HG03159 (cell line): ENCODE results near the gene MICAL3.

Experiments used
- ATAC-seq: cut with Tn5 transposase; IDR thresholded peaks from one replicate; pipeline ENCODE4 v1.9.1; 2021; ENCODE audit warnings: mild to moderate bottlenecking, moderate library complexity; ENCODE audit not compliant: unreplicated experiment

The MICAL3 gene

GRCh38 chr22:17825876-17826550, 198.3 kb downstream of the MICAL3 start:
- no peak for ATAC-seq

GRCh38 chr22:17824457-17824856, 199.9 kb downstream of the MICAL3 start:
- no peak for ATAC-seq

GRCh38 chr22:17823964-17824363, 200.4 kb downstream of the MICAL3 start:
- no peak for ATAC-seq

- no peak for ATAC-seq
Observed at GRCh38 chr22:17823226-17823625, 201.1 kb downstream of the MICAL3 start.

GRCh38 chr22:17822087-17822486, 202.3 kb downstream of the MICAL3 start:
- no peak for ATAC-seq

- ATAC-seq = no peak
Observed at GRCh38 chr22:17820879-17821439, 203.4 kb downstream of the MICAL3 start.

GRCh38 chr22:17818649-17819048, 205.7 kb downstream of the MICAL3 start:
- no peak for ATAC-seq

- ATAC-seq = no peak
Observed at GRCh38 chr22:17818180-17818579, 206.2 kb downstream of the MICAL3 start.

GRCh38 chr22:17817511-17818065, 206.8 kb downstream of the MICAL3 start:
- no peak for ATAC-seq

- ATAC-seq = no peak
Observed at GRCh38 chr22:17817079-17817478, 207.3 kb downstream of the MICAL3 start.

GRCh38 chr22:17816649-17817048, 207.7 kb downstream of the MICAL3 start:
- no peak for ATAC-seq

- ATAC-seq = no peak
Observed at GRCh38 chr22:17815703-17816254, 208.6 kb downstream of the MICAL3 start.

- no peak for ATAC-seq
Observed at GRCh38 chr22:17814830-17815229, 209.5 kb downstream of the MICAL3 start.

- ATAC-seq = no peak
Observed at GRCh38 chr22:17814084-17814483, 210.3 kb downstream of the MICAL3 start.

- ATAC-seq = no peak
Observed at GRCh38 chr22:17811119-17811518, 213.2 kb downstream of the MICAL3 start.

GRCh38 chr22:17810570-17811116, 213.7 kb downstream of the MICAL3 start:
- no peak for ATAC-seq

GRCh38 chr22:17808693-17809403, 215.5 kb downstream of the MICAL3 start:
- ATAC-seq = no peak

GRCh38 chr22:17807578-17808410, 216.6 kb downstream of the MICAL3 start:
- ATAC-seq = no peak

GRCh38 chr22:17807086-17807485, 217.3 kb downstream of the MICAL3 start:
- ATAC-seq = no peak

- ATAC-seq = no peak
Observed at GRCh38 chr22:17806437-17806836, 217.9 kb downstream of the MICAL3 start.
